Measurements from ENCODE around the gene SLC19A1. TPM values are rescaled to one million over a fixed set of nuclear protein-coding genes. Genes with fewer than 3 reads are reported as not detected.

Gene SLC19A1
- total RNA-seq, 1 experiment from 2014 or later, result 21.4 TPM

DNA sequence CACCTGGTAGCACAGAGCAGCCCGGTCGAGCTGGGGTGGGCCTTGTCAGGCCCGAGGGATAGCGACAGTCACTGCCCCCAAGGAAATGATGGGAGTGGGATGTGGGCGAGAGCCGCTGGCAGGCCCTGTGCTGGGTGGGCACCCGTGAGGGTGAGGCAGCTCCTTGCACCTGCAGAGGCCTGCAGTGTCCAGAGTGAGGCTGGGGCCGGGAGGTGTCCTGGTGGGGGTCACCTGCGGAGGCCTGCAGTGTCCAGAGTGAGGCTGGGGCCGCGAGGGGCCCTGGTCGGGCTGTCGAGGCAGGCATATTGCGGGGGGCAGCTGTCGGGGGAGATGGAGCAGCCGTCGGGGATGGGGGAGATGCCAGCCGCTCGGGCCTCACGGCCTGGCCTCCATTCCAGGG, 49.5 kb downstream of the SLC19A1 start:
- TF ChIP-seq, protein P1, sequence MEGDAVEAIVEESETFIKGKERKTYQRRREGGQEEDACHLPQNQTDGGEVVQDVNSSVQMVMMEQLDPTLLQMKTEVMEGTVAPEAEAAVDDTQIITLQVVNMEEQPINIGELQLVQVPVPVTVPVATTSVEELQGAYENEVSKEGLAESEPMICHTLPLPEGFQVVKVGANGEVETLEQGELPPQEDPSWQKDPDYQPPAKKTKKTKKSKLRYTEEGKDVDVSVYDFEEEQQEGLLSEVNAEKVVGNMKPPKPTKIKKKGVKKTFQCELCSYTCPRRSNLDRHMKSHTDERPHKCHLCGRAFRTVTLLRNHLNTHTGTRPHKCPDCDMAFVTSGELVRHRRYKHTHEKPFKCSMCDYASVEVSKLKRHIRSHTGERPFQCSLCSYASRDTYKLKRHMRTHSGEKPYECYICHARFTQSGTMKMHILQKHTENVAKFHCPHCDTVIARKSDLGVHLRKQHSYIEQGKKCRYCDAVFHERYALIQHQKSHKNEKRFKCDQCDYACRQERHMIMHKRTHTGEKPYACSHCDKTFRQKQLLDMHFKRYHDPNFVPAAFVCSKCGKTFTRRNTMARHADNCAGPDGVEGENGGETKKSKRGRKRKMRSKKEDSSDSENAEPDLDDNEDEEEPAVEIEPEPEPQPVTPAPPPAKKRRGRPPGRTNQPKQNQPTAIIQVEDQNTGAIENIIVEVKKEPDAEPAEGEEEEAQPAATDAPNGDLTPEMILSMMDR (IDR thresholded peaks at IDR 0.05; ENCODE audit: unreplicated experiment), result no peak
- DNase-seq, result no peak
- H3K9me3 Mint-ChIP-seq (ENCODE audit: low read depth, unreplicated experiment), result no peaks in the 10 kb centered on the region
- no peaks in the 10 kb centered on the region for H3K27me3 Mint-ChIP-seq (ENCODE audit: unreplicated experiment)
- intact Hi-C loops (cut with micrococcal nuclease; ENCODE audit: unreplicated experiment), result no loop called here
- H3K4me1 Mint-ChIP-seq (ENCODE audit: low read depth, unreplicated experiment), result no peaks in the 10 kb centered on the region
- CTCF ChIA-PET, result no interaction called here
- no peak overlapping the region for H3K4me3 Mint-ChIP-seq (ENCODE audit: low read depth, unreplicated experiment)
- no peak overlapping the region for H3K27ac Mint-ChIP-seq (ENCODE audit: unreplicated experiment)
- H3K36me3 Mint-ChIP-seq (ENCODE audit: insufficient read depth, unreplicated experiment), result peaks cover 19% of the 10 kb centered on the region
- BruUV-seq (replicated peaks), result no TSS peak

DNA sequence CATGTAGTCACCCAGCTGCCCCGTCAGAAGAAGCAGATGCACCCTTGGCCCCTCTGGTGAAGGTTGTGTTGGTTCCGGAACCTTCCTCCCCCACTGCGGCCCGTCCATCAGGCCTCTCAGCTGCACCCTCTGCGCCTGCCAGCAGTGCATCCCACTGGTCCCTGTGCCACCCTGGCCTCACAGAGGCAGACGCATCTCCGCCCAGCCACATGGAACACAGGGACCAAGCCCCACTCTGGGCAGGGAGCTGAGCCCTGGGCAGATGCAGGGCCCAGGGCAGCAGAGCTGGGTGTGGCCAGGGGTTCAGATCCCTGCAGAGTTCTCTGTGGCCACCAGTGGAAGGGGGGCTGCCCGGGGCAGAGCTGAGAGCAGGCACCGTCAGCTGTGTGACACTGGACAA, 50.6 kb downstream of the SLC19A1 start:
- TF ChIP-seq, protein P1 (IDR thresholded peaks at IDR 0.05; ENCODE audit: unreplicated experiment), result no peak
- intact Hi-C loops (cut with micrococcal nuclease; ENCODE audit: unreplicated experiment), result no loop called here
- H3K4me1 Mint-ChIP-seq (ENCODE audit: low read depth, unreplicated experiment), result no peaks in the 10 kb centered on the region
- H3K9me3 Mint-ChIP-seq (ENCODE audit: low read depth, unreplicated experiment), result no peaks in the 10 kb centered on the region
- CTCF ChIA-PET, result no interaction called here
- BruUV-seq (replicated peaks), result no TSS peak
- H3K27ac Mint-ChIP-seq (ENCODE audit: unreplicated experiment), result no peak overlapping the region
- H3K4me3 Mint-ChIP-seq (ENCODE audit: low read depth, unreplicated experiment), result no peak overlapping the region
- no peaks in the 10 kb centered on the region for H3K27me3 Mint-ChIP-seq (ENCODE audit: unreplicated experiment)
- no peak for DNase-seq
- H3K36me3 Mint-ChIP-seq (ENCODE audit: insufficient read depth, unreplicated experiment), result peaks cover 11% of the 10 kb centered on the region

DNA sequence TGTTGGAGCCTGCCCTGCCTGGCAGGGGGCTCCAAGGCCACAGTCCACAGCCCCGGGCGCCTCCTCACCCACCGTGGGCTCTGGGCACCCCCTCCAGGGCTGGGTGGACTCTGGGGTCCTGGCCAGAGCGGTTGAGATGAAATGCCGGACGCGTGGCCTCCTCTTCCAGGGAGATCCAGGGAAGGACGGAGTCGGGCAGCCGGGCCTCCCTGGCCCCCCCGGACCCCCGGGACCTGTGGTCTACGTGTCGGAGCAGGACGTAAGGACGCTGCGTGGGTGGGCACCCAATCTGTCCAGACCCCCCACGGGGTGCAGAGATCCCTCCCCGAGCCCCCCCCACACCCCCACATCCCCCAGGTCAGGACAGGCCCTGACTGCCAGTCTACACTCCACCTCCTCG, 51.2 kb downstream of the SLC19A1 start:
- no peak for DNase-seq
- intact Hi-C loops (cut with micrococcal nuclease; ENCODE audit: unreplicated experiment), result no loop called here
- CTCF ChIA-PET, result no interaction called here
- Mint-ChIP-seq H3K4me1 (ENCODE audit: low read depth, unreplicated experiment) (no peaks in the 10 kb centered on the region), H3K27ac (ENCODE audit: unreplicated experiment) (no peak overlapping the region), H3K9me3 (ENCODE audit: low read depth, unreplicated experiment) (no peaks in the 10 kb centered on the region), H3K4me3 (ENCODE audit: low read depth, unreplicated experiment) (no peak overlapping the region), H3K27me3 (ENCODE audit: unreplicated experiment) (no peaks in the 10 kb centered on the region), H3K36me3 (ENCODE audit: insufficient read depth, unreplicated experiment) (peaks cover 10% of the 10 kb centered on the region)
- TF ChIP-seq, protein P1 (IDR thresholded peaks at IDR 0.05; ENCODE audit: unreplicated experiment), result no peak
- BruUV-seq (replicated peaks), result no TSS peak

DNA sequence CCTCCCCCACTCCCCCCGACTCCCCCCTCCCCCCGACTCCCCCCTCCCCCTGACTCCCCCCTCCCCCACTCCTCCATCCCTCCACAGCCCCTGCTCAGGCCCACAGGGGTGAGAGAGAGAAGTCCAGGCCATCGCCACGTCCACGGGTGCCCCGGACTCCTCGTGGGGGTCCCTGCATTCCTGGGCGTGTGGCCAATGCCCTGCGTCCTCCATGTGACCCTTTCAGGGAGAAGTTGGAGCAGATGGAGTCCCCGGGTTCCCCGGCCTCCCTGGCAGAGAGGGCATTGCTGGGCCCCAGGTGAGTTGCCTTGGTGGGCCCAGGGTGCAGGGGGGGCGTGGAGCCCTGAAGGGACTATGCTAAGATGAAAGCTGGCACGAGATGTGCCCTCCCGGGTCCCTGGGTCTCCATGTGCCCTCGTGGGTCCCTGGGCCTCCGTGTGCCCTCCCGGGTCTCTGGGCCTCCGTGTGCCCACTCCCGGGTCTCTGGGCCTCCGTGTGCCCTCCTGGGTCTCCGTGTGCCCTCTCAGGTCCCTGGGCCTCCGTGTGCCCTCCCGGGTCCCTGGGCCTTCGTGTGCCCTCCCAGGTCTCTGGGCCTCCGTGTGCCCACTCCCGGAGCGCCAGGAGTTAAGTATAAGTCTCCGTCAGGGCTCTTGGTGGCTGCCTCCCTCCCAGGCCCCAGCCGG, 52.0 kb downstream of the SLC19A1 start:
- Mint-ChIP-seq H3K4me1 (ENCODE audit: low read depth, unreplicated experiment) (no peaks in the 10 kb centered on the region), H3K27me3 (ENCODE audit: unreplicated experiment) (no peaks in the 10 kb centered on the region), H3K9me3 (ENCODE audit: low read depth, unreplicated experiment) (no peaks in the 10 kb centered on the region), H3K4me3 (ENCODE audit: low read depth, unreplicated experiment) (no peak overlapping the region), H3K36me3 (ENCODE audit: insufficient read depth, unreplicated experiment) (peaks cover 10% of the 10 kb centered on the region), H3K27ac (ENCODE audit: unreplicated experiment) (no peak overlapping the region)
- DNase-seq, result no peak
- CTCF ChIA-PET, result no interaction called here
- TF ChIP-seq, protein P1 (IDR thresholded peaks at IDR 0.05; ENCODE audit: unreplicated experiment), result no peak
- BruUV-seq (replicated peaks), result no TSS peak
- intact Hi-C loops (cut with micrococcal nuclease; ENCODE audit: unreplicated experiment), result no loop called here

Measured in Calu3 (cell line).